GM19025 (cell line): ENCODE results near the gene GLRX3.
A peak's percentile ranks its signal among the peaks of the same experiment; 100 is the strongest.
"Not testable (repeated sequence)": the region's sequence is repeated elsewhere in the genome, so short reads cannot be mapped to it uniquely, and the experiment has no call there.

Source experiments
- ATAC-seq: cut with Tn5 transposase; IDR thresholded peaks from one replicate; pipeline ENCODE4 v1.9.1; 2021; ENCODE audit warnings: mild to moderate bottlenecking, low read depth, moderate library complexity; ENCODE audit not compliant: unreplicated experiment

GLRX3 gene

DNA sequence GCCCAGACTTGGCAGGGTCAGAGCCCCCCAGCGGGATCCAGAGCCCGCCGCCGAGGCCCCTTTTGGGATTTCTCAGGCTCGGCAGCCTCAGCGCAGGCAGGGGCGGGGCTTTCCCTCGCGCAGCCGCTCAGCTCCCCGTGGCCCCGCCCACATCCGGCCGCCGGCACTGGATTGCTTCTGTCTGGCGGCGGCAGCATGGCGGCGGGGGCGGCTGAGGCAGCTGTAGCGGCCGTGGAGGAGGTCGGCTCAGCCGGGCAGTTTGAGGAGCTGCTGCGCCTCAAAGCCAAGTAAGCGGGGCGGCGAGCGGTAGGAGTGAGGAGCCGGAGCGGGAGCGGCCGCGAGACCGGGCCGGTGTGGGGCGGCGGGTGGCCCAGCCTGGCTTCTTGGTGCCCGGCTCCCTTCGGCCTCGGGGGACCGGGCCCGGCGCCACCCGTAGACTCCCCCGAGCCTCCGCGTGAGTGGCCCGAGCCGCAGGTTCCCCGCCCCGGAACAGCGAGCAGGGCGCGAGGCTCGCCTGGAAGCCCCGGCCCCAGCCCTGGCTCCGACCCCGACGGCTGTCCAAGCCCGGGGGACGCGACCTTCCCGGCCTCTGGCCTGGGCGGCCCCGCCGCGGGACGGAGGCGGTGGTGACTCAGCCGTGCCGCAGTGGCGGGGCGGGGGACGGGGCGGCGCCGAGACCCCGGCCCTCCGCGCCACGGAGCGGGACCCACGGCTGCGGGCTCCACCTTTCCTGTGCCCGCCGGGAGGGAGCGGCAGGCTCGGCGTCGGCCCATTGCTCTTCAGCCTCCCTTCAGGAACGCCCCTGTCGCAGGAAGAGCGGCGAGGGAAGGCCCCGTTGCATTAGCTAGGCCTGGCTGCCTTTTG lies at the start of gene GLRX3:
TSS of gene GLRX3 (plus strand) at position 166 of the 864 bp plus-strand sequence. CDS start at position 196, 30 bp downstream.
- peak; percentile 84 for ATAC-seq

DNA sequence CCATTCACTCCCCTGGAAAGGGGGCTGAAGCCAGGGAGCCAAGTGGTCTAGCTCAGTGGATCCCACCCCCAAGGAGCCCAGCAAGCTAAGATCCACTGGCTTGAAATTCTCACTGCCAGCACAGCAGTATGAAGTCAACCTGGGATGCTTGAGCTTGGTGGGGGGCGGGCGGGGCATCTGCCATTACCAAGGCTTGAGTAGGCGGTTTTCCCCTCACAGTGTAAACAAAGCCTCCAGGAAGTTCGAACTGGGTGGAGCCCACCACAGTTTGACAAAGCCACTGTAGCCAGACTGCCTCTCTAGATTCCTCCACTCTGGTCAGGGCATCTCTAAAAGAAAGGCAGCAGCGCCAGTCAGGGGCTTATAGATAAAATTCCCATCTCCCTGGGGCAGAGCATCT lies 45.6 kb upstream of the GLRX3 start:
- not testable (repeated sequence) for ATAC-seq

GRCh38 chr10:130099344-130099743 lies 36.8 kb upstream of the GLRX3 start:
- no peak for ATAC-seq

DNA sequence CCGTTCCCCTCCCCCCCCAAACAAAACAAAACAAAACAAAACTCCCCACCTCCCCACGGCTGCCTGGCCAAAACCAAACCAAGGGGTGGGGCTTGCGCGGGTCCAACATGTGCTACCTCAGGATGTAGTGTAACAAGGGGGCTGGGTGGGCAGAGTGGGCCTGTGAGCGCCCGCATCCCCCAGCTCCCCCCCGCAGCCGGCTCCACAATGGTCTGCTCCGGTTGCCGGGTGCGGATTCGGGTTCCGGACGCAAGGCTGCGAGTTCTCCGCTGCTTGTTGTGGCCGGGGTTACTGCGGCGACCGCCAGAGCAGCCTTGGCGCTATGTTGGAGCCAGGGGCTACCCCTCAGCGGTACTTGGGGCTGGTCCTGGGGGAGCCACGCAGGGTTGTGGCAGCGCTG lies 30.5 kb upstream of the GLRX3 start:
- no peak for ATAC-seq

GRCh38 chr10:130108146-130108545 lies 28.0 kb upstream of the GLRX3 start:
- ATAC-seq = not testable (repeated sequence)

DNA sequence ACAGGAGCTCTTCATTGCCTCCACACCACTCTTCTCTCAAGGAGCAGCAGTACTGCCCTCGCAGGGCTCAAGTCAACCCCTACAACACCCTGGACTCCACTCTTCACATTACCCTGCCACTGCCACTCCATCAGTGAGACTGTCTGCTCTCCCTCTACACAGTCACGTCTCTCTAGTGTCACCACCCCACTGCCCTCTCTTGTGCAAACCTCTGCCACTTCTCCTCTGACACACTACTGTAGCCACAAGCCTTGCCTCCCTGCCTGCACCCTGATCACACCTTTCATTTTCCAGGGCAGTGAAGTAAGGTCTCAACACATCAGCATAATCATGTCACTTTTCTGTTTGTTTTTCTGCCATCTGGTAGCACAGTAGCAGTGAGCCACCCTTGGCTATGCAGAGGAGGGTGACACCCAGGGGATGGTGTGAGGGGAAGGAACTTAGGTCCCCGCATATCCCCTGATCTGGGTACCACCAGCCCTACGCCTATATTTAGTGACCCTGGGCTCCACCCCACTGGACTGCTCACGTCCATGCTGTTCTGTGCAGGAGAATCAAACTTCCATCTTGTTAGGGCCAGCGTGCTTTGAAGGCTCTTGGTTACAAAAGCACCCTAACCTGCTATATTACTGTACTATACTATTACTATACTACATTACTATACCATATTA lies 27.1 kb upstream of the GLRX3 start:
- ATAC-seq = no peak

- no peak for ATAC-seq
These were observed 26.4 kb upstream of the GLRX3 start for GRCh38 chr10:130109796-130110245.

DNA sequence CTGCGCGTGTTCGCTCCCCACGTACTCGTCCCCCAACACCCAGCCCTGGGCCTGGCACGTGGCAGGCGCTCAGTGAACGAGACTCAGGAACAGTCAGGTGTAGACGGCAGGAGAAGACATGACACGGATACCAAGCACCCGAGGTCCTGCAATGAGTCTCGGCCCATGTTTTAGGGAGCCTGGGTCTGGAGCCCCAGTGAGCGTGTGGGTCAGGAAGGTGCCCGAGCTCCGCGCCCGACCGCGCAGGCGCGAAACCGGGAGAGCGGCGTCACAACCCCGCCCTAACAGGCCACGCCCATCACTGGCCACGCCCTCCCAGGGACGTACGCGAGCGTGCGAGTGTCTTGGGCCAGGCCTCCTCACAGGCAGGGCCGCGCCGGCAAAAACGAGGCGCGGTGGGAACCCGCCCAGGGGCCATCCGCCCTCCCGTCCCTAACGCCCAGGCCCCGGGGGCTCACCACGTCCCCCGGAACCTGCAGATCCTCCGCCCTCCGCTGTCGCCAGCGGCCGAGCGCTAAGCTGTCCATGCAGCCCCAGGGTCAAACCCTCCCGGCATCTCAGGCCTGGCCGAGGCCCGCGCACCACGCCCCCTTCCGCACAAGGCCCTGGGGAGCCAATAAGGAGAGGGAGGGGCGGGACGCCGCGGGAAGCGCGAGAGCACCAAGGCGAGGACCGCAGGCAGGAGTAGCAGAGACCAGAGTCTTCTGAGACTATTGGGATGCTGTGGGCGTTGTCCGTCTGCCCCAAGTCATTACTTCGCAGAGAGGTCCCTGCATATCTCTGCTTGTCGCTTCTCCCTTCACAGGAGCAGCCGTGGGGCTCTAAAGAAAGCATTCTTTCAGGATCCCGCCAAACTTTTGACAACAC lies 25.7 kb upstream of the GLRX3 start, which contains the start of gene C10orf143:
TSS of gene C10orf143 (minus strand) at position 585 of the 867 bp plus-strand sequence. CDS start at position 527, 58 bp downstream.
- peak; percentile 82 for ATAC-seq

DNA sequence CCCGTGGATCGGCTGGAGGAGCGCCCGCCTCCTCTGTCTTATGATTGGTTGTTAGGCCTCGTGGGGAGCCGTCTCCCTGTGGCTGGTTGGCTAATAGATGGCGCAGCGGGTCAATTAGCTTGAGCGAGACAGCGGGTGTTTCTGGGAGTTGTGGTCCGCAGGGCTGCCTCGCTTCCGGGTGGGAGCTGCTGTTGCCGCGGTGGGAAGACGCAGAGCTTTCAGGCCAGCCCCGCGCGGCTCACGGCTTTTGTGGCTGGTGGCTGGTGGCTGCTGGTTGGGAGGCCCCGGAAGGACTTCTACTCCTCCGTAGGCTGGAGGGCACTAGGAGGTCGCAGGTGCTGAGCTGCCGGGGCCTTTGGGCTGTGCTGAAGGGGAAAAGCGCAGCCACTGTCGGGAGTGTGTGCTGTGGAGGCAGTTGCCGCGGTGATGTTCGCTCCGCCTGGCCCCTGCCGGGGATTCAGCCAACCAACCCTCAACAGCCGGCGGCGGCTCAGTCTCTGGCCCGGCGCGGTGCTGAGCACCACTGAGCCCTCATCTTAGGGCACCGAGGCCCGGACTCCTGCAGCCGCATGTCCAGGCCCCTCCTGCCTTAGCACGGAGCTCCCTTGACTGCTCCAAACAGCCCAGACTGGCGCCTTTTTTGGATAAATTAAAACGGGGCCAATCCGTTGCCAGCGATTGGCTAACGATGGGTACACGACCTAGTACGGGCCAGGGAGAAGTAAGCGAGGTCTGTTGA lies 24.9 kb upstream of the GLRX3 start:
- ATAC-seq = peak; percentile 78

GRCh38 chr10:130111852-130112180 lies 24.4 kb upstream of the GLRX3 start:
- ATAC-seq = no peak

DNA sequence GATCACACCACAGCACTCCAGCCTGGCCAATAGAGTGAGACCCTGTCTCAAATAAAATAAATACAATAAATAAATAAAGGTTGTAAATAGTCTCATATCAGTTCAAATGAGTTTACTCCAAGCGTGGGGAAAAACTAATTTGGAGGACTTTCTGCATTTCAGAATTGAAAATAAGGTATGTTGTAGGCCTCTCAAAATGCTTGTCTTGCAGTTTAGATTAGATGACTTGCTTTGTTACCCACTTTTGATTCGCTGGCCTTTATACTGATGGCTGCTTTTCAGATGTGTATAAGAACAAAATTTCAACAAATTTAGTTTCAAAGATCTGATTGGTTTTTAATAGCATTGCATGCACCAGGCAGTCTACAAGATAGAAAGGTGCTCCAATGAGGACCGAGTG lies 23.4 kb upstream of the GLRX3 start:
- ATAC-seq = no peak

DNA sequence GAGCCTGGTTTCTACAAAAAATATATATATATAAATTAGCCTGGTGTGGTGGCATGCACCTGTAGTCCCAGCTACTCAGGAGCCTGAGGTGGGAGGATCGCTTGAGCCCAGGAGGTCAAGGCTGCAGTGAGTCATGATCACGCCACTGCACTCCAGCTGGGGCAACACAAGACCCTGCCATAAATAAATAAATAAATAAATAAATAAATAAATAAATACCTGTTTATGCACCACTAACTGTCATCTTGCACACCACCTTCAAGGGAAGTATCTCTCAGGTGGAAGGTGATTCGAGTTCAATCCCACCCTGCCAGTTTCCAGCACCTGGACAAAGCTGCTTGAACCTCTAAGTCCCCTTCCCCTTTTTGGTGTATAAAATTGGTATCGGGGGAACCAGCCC lies 19.2 kb upstream of the GLRX3 start:
- not testable (repeated sequence) for ATAC-seq

DNA sequence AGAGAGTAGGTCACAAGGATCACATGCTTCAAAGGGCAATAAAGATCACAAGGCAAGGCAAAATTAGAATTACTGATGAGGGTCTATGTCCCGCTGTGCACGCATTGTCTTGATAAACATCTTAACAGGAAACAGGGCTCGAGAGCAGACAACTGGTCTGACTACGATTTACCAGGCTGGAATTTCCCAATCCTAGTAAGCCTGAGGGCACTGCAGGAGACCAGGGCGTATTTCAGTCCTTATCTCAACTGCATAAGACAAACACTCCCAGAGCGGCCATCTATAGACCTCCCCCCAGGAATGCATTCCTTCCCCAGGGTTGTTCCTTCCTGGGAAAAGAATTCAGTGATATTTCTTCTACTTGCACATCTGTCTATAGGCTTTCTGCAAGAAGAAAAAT lies 18.7 kb upstream of the GLRX3 start:
- ATAC-seq = not testable (repeated sequence)

DNA sequence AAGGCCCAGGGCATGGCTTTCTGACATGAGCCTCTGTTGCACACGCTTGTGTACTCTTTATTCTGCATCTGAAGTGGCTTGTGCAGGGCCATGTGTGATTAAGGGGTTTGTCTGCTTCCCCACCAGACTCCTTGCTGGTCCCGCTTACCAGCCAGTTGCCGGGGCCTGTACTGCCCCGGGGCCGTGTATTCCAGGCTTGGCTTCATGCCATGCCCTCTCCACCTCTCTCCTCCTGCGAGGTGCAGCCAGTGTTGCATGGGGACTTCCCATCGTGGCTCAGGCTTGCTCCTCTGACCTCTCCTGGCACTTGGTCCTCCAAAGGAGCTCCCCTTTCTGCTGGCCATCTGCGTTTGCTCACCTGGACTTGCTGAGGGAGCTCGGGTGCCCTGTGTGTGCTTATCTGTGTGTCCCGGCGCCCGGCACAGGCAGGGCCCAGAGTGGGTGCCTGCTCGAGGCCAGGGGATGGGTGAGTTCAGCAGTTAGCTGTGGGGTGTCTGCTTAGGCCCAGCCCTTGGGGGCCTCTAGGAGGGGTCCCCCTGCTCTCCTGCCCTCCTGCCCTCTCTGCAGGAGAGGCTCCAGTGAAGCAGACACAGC lies 14.6 kb upstream of the GLRX3 start:
- ATAC-seq = no peak

GRCh38 chr10:130127364-130128061 lies 8.7 kb upstream of the GLRX3 start:
- ATAC-seq = peak; percentile 87

DNA sequence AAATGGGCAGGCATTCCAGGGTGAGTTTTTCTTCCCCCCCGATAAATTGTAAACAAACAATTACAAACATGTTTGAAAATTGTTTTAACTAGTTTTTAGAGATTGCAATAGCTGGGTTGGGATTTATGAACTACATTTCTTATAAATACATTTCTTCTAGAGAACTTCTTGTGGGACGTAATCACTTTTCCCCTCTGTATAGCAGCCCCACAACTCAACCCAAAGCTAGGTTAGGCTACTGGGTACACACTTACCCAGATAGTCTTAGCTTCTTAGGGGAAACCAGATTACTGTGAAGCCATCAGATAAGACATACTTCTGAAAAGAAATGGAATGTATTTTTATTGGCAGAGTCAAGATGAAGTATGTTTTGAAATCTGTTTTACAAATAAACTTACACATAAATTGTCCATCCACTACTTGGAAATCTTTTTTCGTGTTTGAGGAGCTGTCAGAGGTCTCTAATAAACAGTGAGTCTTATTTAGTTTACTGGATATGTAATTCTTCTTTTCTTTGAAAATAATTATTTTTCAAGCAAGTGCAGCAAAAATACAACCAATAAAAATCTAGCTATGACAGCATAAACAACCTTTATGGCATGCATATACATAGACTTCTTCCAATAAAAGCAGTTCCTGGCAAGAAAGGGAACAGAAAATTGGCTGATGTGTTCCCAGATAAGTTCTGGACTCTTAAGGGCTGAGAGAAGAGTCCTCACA lies 8.0 kb upstream of the GLRX3 start:
- no peak for ATAC-seq

- no peak for ATAC-seq
These were observed 7.3 kb upstream of the GLRX3 start for GRCh38 chr10:130128922-130129321.

DNA sequence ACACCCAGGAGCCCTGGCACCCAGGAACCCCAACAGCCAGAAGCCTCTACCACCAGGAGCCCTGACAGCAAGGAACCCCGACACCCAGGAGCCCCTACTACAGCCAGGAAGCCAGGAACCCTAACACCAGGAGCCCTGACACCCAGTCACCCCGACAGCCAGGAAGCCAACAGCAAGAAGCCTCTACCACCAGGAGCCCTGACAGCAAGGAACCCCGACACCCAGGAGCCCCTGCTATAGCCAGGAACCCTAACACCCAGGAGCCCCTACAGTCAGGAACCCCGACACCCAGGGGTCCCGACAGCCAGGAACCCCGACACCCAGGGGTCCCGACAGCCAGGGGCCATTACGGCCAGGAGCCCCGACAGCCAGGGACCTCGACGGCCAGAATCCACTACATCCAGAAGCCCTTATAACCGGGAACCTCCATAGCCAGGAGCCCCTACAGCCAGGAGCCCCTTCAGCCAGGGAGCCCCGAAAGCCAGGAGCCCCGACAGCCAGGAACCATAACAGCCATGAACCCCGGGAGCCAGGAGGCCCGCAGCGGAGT lies 440 bp upstream of the GLRX3 start:
- ATAC-seq = no peak
